GM18907 (cell line): ENCODE measurements around the gene DHFR.

Experiments used
- ATAC-seq: cut with Tn5 transposase; IDR thresholded peaks from one replicate; pipeline ENCODE4 v1.9.1; 2021; ENCODE audit warnings: mild to moderate bottlenecking, moderate library complexity; ENCODE audit not compliant: unreplicated experiment

Gene DHFR

GRCh38 chr5:80655231-80655774 lies 520 bp upstream of the DHFR start:
- no peak for ATAC-seq

GRCh38 chr5:80654054-80654390 lies 761 bp downstream of the DHFR start:
- ATAC-seq = peak; percentile 16

DNA sequence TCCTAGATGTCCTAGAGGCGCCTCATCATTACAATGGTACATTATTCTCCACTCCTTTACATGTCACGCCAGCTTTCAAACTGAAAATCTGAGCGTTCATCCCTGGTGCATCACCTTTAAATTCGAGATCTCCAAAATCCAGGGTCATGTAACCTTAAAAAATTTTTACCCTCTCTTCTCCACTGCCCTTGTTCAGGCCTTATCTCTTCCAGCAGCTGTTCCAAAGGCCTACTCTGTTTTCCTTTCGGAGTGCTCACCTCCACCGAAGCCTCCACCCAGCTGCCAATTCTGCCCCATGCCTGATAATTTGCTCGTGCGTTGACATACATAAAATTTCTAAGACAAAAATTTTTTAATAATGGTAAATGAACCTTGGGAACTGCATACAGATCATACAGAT lies 1.3 kb downstream of the DHFR start:
- ATAC-seq = no peak

- ATAC-seq = no peak
These were observed 7.9 kb downstream of the DHFR start for GRCh38 chr5:80646926-80647325.

DNA sequence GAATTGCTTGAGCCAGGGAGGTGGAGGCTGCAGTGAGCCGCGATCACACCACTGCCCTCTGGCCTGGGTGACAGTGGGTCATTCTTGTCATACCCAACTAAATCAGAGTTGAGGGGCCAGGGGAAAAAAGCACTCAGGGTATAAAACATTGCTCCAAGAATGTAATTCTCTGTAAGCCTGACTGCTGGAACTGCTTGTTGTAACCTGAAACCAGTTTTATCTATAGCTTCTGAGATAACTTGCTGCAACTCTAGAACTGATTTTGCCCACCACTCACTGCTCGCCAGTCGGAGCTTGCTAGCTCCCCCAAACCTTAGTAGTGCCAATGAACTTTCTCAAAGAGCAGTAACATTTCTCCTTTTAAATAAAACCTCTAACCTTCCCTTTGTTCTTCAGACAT lies 9.9 kb downstream of the DHFR start:
- ATAC-seq = no peak

- ATAC-seq = no peak
These were observed 13.4 kb downstream of the DHFR start for GRCh38 chr5:80641353-80641752.

GRCh38 chr5:80634193-80634592 lies 20.6 kb downstream of the DHFR start:
- no peak for ATAC-seq

DNA sequence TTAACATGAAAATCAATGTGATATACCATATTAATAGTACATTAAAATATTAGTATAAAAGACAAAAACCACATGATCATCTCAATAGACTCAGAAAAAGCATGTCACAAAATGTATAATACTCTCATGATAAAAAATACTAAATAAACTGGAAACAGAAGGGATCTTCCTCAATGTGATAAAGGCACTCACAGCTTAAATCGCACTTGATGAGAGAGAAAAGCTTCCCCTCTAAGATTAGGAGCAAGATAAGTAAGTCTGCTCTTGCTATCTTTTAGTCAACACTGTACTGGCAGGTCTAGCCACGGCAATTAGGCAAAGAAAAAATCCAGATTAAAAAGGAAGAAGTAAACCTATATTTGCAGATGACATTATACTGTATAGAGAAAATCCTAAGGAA lies 22.1 kb downstream of the DHFR start:
- no peak for ATAC-seq

DNA sequence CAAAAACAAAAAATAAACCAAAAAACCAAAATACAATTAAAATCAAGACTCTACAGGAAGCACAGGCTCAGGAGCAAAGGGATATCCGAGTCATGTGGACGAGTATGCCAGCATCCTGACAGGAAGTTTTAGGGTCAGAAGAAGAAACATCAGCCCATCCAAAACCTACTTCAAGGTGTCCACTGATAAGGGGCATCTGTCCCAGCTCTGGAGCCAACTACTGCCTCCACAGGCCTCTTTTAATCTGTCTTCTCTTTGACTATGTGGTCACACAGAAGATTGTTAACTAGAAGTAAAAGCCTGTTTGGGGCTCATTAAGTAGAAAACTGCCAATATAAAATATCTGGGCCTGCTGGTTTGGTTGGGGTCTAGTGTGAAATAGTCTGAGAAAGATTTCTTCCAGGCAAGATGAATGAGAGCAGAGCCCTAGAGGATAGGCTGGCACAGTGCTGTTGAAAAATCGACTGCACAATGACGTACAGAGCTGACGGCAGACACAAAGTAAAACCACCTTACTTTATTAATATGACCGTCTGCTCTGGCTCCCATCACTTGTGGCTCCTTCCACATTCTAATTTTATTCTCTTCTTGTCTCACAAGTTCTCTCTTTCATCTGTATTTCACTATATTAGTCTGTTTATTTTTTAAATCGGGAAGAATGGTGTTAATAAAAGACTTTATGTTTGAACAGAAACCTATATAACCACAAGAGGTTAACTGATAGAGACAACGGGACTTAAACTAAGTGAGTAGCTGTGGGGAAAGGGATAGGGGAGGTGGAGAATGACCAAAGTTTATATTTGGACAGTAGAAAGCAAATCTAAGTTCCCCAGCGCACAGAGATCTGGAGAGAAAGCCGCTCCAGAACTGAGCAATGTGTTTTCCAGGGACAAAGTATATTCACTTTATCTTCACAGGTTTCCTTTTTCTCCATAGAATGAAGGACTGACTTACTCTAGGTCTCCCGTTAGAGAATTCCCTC lies 23.2 kb downstream of the DHFR start:
- ATAC-seq = no peak

- no peak for ATAC-seq
These were observed 25.5 kb downstream of the DHFR start for GRCh38 chr5:80629281-80629680.

GRCh38 chr5:80625230-80625629 lies 29.6 kb downstream of the DHFR start:
- ATAC-seq = no peak

GRCh38 chr5:80623999-80624398 lies 30.8 kb downstream of the DHFR start:
- ATAC-seq = no peak

DNA sequence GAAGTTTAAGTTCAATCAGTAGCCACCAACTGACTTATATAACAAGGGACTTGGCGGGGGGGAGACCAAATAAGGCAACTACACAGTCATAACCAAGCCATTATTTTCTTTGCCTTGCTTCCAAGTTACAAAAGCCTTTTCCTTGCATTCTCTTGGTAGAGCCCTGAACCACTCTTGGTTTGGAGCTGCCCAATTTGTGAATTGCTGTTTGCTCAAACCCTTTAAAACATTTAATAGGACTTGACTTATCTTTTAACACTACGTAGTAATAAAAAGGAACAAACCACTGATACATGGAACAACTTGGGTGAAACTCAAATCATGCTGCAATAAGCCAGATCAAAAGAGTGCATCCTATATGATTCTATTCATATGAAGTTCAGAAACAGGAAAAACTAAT lies 32.0 kb downstream of the DHFR start:
- ATAC-seq = no peak

GRCh38 chr5:80620211-80620610 lies 34.6 kb downstream of the DHFR start:
- ATAC-seq = no peak

DNA sequence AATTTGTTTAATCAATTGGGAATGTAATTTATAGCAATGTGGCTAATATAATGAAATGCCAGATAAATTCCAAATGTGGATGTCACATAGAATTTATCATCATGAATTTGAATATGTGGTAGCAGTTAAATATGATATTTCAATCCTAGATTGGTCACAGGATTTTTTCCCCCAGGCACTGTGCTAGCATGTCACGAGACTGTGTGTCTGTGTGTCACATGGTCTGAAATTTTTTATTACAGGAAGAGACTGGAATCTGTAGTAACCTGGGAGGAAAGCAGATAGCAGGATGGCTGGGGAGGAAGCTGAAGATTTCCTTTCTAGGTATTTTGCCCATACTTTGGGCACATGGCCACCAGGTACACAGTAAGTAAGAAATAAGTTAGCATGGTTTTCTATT lies 35.7 kb downstream of the DHFR start:
- ATAC-seq = no peak

GRCh38 chr5:80618438-80618837 lies 36.3 kb downstream of the DHFR start:
- no peak for ATAC-seq

GRCh38 chr5:80615266-80615914 lies 39.4 kb downstream of the DHFR start:
- ATAC-seq = no peak

DNA sequence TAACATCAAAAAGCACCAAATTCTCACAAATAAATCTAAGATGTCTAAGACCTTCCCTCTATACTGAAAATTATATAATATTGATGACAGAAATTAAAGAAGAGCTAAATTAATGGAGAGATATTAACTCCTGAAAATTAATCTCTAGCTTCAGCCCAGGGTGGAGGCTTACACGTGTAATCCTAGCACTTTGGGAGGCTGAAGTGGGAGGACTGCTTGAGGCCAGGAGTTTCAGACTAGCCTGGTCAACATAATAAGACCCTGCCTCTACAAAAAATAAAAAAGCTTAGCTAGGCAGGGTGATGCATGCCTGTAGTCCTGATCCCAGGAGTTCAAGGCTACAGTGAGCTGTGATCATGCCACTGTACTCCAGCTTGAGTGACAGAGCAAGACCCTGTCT lies 45.1 kb downstream of the DHFR start:
- no peak for ATAC-seq

DNA sequence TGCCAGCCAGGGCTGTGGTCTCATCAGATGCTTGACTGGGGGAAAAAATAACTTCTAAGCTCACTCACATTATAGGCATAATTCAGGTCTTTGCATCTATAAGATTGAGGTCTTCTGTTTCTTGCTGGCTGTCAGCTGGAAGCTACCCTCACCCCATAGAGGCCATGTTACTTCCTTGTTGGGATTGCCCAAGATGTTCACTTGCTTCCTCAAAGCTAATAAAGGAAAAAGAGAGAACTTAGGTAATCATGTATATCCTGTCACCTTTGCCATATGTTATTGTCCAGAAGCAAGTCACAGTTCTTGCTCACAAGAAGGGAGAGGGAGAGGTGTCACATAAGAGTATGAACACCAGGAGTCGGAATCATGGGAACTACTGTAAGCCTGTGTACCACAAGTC lies 46.1 kb downstream of the DHFR start:
- no peak for ATAC-seq

DNA sequence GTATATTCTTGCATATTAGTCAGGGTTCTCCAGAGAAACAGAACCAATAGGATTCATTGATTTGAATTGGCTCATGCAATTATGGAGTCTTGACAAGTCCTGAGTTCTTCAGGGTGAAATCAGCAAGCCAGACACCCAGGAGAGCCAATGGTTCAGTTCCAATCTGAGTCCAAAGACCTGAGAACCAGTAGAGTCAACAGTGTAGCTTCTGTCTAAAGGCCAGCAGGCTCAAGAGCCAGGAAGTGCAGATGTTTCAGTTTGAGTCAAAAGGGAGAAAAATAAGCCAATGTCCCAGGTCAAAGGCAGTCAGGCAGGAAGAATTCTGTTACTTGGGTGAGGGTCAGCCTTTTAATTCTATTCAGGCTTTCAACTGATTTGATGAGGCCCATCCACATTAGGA lies 47.0 kb downstream of the DHFR start:
- peak; percentile 83 for ATAC-seq

DNA sequence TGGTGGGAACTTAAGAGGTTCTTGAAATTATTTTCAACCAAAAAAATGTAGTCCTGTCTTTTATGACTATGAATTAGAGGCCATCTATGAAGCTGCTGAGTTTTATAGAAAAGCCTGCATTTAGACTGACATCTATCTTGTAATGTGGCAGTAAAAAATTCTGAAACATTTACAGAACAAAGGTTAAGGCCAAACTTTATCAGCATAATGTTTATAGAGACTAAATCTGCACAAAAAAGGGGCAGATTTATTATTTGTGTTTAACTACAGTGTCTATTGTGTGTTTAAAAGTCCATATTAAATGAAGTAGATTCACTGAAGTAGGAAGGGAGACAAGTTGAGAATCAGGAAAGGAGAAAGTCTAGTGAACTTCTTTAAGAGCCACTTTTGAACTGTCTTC lies 47.4 kb downstream of the DHFR start:
- no peak for ATAC-seq
